Activated naive CD8-positive, alpha-beta T cell treated with anti-CD3 and anti-CD28 coated beads, Interleukin-2, amount 50 U/mL, for 24 hours (primary cell): Measurements from ENCODE around the gene FHL2.

ENCODE experiments used
- ATAC-seq: fragments of 150-1000 bp; cut with Tn5 transposase; one replicate; pipeline ENCODE4 v1.10.0; 2021
- DNase-seq: peaks from one replicate; pipeline ENCODE4 v3.0.0; 2021
- H3K27ac Mint-ChIP-seq: one replicate; pipeline ENCODE4 v1.8.0; 2021; ENCODE audit warnings: mild to moderate bottlenecking, mixed read lengths
- H3K27me3 Mint-ChIP-seq: one replicate; pipeline ENCODE4 v1.8.0; 2021; ENCODE audit warnings: mixed read lengths
- H3K36me3 Mint-ChIP-seq: one replicate; pipeline ENCODE4 v1.8.0; 2021; ENCODE audit warnings: low read depth, mixed read lengths
- H3K4me1 Mint-ChIP-seq: one replicate; pipeline ENCODE4 v1.8.0; 2021; ENCODE audit warnings: mixed read lengths
- H3K4me3 Mint-ChIP-seq: one replicate; pipeline ENCODE4 v1.8.0; 2021; ENCODE audit warnings: mild to moderate bottlenecking, moderate library complexity, mixed read lengths
- H3K9me3 Mint-ChIP-seq: one replicate; pipeline ENCODE4 v1.8.0; 2021; ENCODE audit warnings: mixed read lengths

The FHL2 gene

DNA sequence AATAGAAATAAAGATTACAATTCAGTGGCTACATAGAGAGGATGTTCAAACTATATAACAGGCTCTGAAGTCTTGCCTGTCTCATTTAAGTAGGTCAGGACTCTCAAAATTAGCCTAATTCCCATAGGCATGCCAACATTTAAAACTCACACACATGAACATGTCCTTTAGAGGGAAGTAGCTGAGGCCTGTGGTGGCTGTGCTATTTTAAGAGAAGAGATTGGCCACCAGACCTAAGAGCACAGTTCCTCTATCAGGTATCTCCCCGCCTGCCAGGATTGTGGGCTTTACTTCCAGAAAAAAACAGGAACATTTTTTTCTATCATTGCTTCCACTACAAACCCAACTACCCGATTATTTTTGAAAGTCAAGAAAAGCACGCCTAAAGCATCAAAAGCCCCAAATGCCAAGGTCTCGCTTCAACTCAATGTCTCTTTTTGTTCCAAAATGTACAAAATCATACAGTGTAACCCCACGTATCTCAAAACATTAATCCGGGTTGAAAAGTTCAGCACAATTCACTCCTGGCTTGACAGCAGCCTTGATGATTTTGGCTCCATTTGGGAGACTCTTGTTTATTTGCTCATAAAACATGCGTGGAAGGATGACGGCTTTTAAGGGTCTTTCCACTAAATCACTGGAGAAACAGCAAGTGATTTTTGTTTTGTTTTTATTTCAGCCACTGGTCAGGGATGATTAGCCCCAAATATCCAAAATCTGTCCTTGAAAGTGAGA, 15.3 kb downstream of the FHL2 start:
- peaks cover 2% of the 10 kb centered on the region for H3K36me3 Mint-ChIP-seq
- H3K27ac Mint-ChIP-seq: no peak overlapping the region
- H3K4me3 Mint-ChIP-seq: no peak overlapping the region
- DNase-seq: no peak
- no peaks in the 10 kb centered on the region for H3K9me3 Mint-ChIP-seq
- H3K27me3 Mint-ChIP-seq: no peaks in the 10 kb centered on the region
- H3K4me1 Mint-ChIP-seq: peaks cover 7% of the 10 kb centered on the region
- no peak for ATAC-seq

DNA sequence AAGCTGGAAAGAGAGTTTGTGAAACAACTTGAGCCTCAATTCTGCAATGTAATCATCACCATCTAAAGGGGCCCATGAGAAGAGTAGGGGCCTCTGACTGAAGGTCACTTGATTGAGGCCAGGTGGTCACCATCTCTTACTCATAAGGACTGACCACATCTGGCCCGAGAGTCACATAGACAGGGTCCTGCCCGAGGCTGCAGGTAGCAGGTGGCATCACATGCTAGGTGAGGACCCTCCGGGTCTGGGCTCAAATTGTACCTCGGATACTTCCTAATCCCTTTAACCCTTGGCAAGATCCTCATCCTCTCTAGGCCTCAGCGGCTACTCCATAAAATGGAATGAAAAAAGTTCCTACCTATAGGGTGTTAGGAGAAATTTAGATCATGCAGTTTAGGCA, 16.7 kb downstream of the FHL2 start:
- Mint-ChIP-seq H3K4me3 (no peak overlapping the region), H3K4me1 (peaks cover 7% of the 10 kb centered on the region)
- ATAC-seq: no peak

DNA sequence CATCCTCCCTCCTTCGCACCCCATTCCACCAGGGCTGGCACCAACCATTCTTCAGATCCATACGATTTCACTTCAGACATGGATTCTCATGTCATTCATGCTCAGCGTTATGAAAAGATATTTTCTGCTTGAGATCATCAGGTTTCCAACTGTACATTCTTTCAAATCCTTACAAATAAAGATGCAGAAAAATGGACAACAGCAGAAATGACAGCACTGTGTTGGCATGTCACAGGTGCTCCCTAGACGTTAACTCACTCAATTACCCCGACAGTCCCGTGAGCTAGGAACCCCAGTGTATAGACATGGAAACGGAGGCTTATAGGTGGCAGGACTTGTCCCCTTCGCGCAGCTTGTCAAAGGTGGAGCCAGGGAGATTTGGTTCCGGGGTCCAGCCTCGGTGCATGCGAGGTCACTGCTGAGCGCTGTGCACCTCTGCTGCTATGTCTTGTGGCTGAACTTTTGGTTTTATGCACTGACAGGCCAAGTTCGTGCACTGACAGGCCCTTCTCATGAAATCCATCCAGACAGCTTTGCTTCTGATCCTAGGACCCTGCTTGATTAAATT, 17.7 kb downstream of the FHL2 start:
- no peak for ATAC-seq
- no peak for DNase-seq
- H3K27ac Mint-ChIP-seq: no peak overlapping the region
- peaks cover 5% of the 10 kb centered on the region for H3K36me3 Mint-ChIP-seq
- peaks cover 7% of the 10 kb centered on the region for H3K4me1 Mint-ChIP-seq
- H3K9me3 Mint-ChIP-seq: no peaks in the 10 kb centered on the region
- H3K27me3 Mint-ChIP-seq: no peaks in the 10 kb centered on the region
- no peak overlapping the region for H3K4me3 Mint-ChIP-seq

More for the DNA sequence above, 16.7 kb downstream of the FHL2 start:
- H3K27ac Mint-ChIP-seq: no peak overlapping the region
- H3K27me3 Mint-ChIP-seq: no peaks in the 10 kb centered on the region
- H3K9me3 Mint-ChIP-seq: no peaks in the 10 kb centered on the region
- no peak for DNase-seq
- H3K36me3 Mint-ChIP-seq: peaks cover 2% of the 10 kb centered on the region

DNA sequence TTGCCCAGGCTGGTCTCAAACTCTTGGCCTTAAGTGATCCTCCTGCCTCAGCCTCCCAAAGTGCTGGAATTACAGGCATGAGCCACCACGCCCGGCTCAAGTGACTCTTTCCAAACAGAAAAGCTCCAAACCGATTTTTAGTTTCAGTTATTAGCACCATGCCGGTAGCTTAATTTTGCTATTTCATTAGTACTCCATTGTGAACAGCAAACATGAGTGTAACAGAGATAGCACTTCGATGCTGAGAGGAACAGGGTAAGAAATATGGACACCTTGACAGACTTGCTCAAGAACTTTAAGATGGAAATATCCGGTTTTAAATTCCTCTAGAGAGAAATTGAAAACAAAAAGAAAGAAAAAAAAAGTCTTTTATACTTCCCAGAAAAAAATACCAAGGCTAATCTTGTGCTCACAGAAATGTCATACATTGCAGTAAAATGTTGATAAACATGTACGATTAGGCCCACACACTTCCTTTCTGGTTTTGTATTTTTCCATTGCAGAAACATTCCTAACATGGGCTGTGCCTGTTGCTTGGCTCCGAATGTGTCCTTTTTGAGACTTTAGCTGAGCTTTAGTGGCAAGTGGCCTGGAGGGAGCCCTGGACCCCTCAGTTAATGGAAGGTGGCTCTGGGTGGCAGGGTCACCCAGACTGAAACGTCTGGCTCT, 18.3 kb downstream of the FHL2 start:
- no peaks in the 10 kb centered on the region for H3K27me3 Mint-ChIP-seq
- H3K4me1 Mint-ChIP-seq: peaks cover 7% of the 10 kb centered on the region
- ATAC-seq: no peak
- H3K4me3 Mint-ChIP-seq: no peak overlapping the region
- no peaks in the 10 kb centered on the region for H3K9me3 Mint-ChIP-seq
- H3K36me3 Mint-ChIP-seq: peaks cover 5% of the 10 kb centered on the region
- no peak for DNase-seq
- peak overlapping the region; percentile 73 for H3K27ac Mint-ChIP-seq

DNA sequence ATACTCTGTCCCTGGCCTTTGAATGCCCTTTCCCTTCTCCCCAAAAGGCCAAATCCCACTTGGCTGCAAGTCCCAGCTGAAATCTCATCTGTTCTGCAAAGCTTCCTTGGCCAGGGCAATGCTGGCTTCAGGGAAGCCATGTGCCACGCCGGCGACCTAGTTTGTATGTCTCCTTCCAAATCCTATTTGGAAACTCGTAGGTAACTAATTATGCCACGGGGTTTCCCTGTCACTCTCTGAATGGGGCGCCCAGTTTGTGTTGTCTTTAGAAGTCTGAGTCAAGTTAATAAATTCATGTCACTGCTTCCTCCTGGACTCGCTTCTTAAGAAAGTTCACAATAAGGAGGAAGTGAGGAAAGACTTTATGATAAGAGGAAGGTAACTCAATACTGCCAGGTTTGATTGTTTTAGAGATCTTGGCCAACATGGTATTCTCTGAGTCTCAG, 19.1 kb downstream of the FHL2 start:
- DNase-seq (no peak), ATAC-seq (no peak)
- no peak overlapping the region for H3K27ac Mint-ChIP-seq

DNA sequence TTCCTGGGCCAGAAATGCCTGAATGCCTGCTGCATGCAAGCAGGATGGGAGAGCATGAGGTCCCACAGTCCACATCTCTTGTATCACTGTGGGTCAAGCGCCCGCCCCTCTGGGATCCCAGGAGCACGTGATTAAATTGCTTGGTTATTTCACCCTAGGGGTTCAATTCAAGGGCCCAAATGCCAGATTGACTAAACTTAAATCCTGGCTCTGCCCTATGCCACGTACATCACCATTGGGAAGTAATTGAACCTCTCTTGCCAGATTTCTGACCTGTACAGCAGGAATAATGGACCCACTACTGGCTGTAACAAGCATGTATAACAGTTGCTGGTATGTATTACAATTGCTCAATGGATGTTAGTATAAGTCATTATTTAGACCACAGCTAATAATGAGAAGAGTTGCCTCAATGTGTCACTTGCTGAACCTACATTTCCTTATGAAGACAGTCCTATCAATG, 19.9 kb downstream of the FHL2 start:
- H3K9me3 Mint-ChIP-seq: no peaks in the 10 kb centered on the region
- no peak overlapping the region for H3K27ac Mint-ChIP-seq
- DNase-seq (no peak), ATAC-seq (no peak)
- no peaks in the 10 kb centered on the region for H3K27me3 Mint-ChIP-seq
- peaks cover 9% of the 10 kb centered on the region for H3K4me1 Mint-ChIP-seq
- H3K4me3 Mint-ChIP-seq: no peak overlapping the region
- peaks cover 3% of the 10 kb centered on the region for H3K36me3 Mint-ChIP-seq

More for the DNA sequence above, 19.1 kb downstream of the FHL2 start:
- peaks cover 3% of the 10 kb centered on the region for H3K36me3 Mint-ChIP-seq
- H3K27me3 Mint-ChIP-seq: no peaks in the 10 kb centered on the region
- H3K4me1 Mint-ChIP-seq: peaks cover 7% of the 10 kb centered on the region
- H3K4me3 Mint-ChIP-seq: no peak overlapping the region
- no peaks in the 10 kb centered on the region for H3K9me3 Mint-ChIP-seq

DNA sequence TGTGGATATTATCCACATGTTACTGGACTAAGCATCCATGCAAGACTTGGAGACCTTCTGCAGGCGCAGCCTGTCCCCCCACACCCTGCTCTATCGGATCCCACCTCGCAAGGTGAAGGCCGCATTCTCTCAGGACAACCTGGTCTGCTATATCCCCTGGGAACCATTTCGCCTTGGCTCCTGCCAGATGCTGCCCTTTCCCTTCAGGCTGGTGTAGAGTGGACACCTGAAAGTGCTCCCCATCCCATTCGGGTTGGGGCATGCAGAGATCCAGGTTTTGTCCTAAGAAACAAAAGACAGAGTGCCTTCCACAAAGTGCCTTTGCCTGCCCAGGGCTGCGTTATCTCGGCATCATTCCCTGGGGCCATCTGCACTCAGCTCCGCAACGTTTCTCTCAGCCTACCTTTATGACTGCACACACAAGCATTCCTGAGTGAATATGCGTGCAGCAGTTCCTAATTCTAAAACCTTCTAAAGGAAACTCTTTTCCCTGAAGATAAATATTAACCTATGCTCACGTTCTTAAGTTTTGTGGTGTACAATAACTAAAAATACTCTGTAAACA, 20.5 kb downstream of the FHL2 start:
- Mint-ChIP-seq H3K27ac (no peak overlapping the region), H3K4me1 (peaks cover 10% of the 10 kb centered on the region), H3K36me3 (peaks cover 3% of the 10 kb centered on the region), H3K4me3 (no peak overlapping the region), H3K27me3 (no peaks in the 10 kb centered on the region), H3K9me3 (no peaks in the 10 kb centered on the region)
- ATAC-seq (no peak), DNase-seq (no peak)

DNA sequence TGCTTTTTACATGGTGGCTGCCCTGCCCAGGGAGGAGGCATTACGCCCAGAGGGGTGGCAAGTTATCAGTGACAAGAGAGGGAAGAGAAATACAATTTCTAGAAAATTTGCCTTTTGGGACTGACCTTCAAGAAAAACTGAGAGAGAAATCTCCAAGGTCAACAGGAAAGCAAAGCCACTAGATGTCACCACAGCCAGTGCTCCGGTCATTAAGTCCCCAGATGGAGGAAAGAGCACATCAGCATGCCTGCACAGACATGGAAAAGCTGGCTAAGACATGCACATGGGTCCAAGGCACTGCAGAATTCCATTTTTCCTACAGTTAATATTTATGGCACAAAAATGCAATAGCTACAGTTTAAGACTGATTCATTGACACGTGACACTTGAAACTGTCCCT, 21.0 kb downstream of the FHL2 start:
- no peaks in the 10 kb centered on the region for H3K9me3 Mint-ChIP-seq
- H3K4me1 Mint-ChIP-seq: peaks cover 10% of the 10 kb centered on the region
- no peak for ATAC-seq
- peaks cover 3% of the 10 kb centered on the region for H3K36me3 Mint-ChIP-seq
- no peak for DNase-seq
- no peaks in the 10 kb centered on the region for H3K27me3 Mint-ChIP-seq
- no peak overlapping the region for H3K4me3 Mint-ChIP-seq
- H3K27ac Mint-ChIP-seq: no peak overlapping the region

DNA sequence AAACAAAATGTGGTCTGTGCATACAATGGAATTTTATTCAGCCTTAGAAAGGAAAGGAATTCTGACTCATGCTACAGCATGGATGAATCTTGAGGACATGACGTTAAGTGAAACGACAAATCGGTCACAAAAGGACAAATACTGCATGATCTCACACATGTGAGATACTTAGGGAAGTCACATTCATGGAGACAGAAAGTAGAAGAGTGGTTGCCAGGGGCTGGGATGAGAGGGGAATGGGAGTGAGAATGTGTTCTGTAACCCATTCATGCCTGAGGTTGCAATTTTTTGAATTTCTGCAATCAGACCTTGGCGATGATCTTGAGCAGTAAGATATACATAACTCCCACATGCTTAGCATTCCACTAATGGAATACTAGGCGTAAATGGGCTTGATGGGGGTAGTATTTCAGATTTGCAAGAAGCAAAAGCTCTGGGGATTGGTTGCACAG, 22.0 kb downstream of the FHL2 start:
- H3K36me3 Mint-ChIP-seq: peaks cover 3% of the 10 kb centered on the region
- peaks cover 10% of the 10 kb centered on the region for H3K4me1 Mint-ChIP-seq
- H3K9me3 Mint-ChIP-seq: no peaks in the 10 kb centered on the region
- no peaks in the 10 kb centered on the region for H3K27me3 Mint-ChIP-seq
- no peak overlapping the region for H3K4me3 Mint-ChIP-seq
- DNase-seq (no peak), ATAC-seq (no peak)
- no peak overlapping the region for H3K27ac Mint-ChIP-seq

DNA sequence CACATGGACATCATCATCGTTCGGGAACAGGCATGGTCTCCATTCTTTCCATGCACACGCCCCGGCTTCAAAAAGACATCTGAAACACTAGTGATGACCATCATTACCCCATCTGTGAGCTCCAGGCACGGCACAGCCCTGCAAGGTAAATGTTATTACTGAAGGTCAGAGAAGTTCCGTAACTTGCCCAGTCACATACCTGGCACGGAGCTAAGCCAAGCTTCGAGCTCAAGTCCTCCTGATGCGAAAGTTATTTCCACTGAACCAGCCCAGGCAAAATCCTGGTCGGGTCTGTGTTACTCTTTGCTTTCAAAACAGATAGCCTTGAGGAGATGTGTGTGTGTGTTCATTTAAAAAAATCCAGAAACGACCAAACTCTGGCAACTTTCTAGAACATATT, 22.8 kb downstream of the FHL2 start:
- H3K27me3 Mint-ChIP-seq: no peaks in the 10 kb centered on the region

DNA sequence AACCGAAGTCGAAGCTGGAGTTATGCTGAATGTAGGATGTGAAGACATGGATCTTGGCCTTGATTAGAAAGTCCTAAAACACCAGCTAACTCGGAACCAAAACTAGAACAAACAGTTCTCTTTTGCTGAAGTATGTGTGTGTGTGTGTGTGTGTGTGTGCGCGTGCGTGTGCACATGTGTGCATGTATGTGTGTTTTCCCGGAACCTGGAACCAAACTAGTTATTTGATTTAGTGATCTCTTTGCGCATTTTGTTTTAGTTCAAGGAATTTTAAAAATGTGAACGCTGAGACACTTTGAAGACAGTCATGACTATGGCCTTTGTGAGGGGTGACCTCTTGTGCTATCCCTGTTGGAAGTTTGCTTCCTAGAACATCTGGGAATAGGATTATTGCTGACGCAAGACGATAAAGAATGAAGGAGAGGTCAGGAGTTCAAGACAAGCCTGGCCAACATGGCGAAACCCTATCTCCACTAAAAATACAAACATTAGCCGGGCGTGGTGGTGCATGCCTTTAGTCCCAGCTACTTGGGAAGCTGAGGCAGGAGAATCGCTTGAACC, 23.8 kb downstream of the FHL2 start:
- Mint-ChIP-seq H3K4me3 (no peak overlapping the region), H3K4me1 (peaks cover 6% of the 10 kb centered on the region), H3K36me3 (peaks cover 3% of the 10 kb centered on the region), H3K9me3 (no peaks in the 10 kb centered on the region), H3K27ac (no peak overlapping the region), H3K27me3 (no peaks in the 10 kb centered on the region)
- no peak for ATAC-seq
- no peak for DNase-seq

More for the DNA sequence above, 22.8 kb downstream of the FHL2 start:
- no peaks in the 10 kb centered on the region for H3K9me3 Mint-ChIP-seq
- no peak for DNase-seq
- peaks cover 3% of the 10 kb centered on the region for H3K36me3 Mint-ChIP-seq
- no peak overlapping the region for H3K4me3 Mint-ChIP-seq
- no peak for ATAC-seq
- H3K4me1 Mint-ChIP-seq: peaks cover 10% of the 10 kb centered on the region
- no peak overlapping the region for H3K27ac Mint-ChIP-seq

DNA sequence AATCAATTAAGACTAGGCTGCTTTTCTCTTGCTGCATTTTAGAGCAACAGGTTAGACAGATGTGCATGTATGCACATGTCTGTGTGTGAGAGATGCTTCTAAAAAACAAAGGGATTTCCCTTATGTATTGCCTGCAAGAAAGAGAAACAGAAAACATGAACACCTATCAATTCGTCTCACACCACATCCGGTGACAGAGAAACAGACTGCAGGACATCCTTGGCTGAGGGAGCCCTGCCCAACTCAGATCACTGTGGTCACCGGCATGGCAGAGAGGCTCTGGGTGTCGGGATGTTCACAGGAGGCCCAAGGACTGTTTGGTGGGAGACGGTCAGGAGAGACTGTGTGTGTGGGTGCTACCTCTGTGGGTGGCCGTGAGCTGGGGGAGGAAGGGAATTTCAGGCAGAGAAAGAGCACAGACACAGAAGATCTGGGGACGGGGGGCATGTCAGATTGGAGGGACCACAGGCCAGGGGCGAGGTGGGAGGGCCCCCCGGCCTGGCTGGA, 24.9 kb downstream of the FHL2 start:
- Mint-ChIP-seq H3K4me1 (peaks cover 11% of the 10 kb centered on the region), H3K27ac (no peak overlapping the region), H3K4me3 (no peak overlapping the region), H3K36me3 (peaks cover 5% of the 10 kb centered on the region), H3K9me3 (no peaks in the 10 kb centered on the region), H3K27me3 (no peaks in the 10 kb centered on the region)
- ATAC-seq (no peak), DNase-seq (no peak)

DNA sequence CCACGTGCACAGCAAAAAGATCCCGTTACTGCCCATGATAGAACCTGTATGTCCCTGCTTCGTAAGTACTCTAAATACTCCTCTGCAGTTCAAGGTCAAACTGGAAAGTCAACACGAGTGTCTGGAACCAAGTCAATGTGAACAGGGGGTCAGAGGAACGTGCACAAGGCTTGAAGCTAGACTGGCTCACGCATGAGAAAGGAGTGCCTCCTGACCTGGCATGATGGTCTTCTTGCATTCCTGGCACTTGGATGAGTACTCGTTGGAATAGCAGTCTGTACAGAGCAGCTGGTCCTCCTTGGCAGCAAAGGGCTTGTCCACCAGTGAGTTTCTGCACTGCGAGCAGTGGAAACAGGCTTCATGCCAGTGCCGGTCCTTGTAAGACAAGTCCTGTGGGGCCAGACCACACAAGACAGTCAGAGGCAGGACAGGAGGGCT, 25.5 kb downstream of the FHL2 start:
- no peak overlapping the region for H3K4me3 Mint-ChIP-seq
- ATAC-seq (no peak), DNase-seq (no peak)
- H3K27ac Mint-ChIP-seq: no peak overlapping the region
- H3K9me3 Mint-ChIP-seq: no peaks in the 10 kb centered on the region
- H3K4me1 Mint-ChIP-seq: peaks cover 11% of the 10 kb centered on the region
- peaks cover 5% of the 10 kb centered on the region for H3K36me3 Mint-ChIP-seq
- no peaks in the 10 kb centered on the region for H3K27me3 Mint-ChIP-seq

DNA sequence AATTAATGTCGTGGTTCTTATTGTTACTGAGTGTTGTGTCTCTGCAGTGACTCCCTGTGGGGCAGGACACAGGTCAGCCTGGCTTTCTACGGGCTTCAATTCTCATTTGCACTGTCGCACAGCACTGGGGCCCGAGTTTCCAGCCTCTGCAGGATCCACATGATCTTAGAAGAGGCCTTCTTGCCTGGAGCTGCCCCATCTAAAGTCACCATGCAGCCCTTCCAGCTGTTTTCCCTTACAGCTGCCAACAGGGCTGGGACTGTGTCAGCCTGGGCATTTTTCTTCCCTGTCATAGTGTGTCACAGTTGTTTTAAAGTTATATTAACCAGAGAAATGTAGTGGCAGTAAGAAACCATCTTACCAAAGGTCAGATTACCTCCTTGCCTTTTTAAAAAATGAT, 27.0 kb downstream of the FHL2 start:
- Mint-ChIP-seq H3K27ac (no peak overlapping the region), H3K36me3 (peaks cover 5% of the 10 kb centered on the region)

More for the DNA sequence above, 27.0 kb downstream of the FHL2 start:
- no peaks in the 10 kb centered on the region for H3K27me3 Mint-ChIP-seq
- no peak overlapping the region for H3K4me3 Mint-ChIP-seq
- H3K9me3 Mint-ChIP-seq: no peaks in the 10 kb centered on the region
- H3K4me1 Mint-ChIP-seq: peaks cover 11% of the 10 kb centered on the region
- DNase-seq (no peak), ATAC-seq (no peak)
